GM06990 (cell line): Measurements from ENCODE around the gene SORD.
"Not testable (repeated sequence)": the region's sequence is repeated elsewhere in the genome, so short reads cannot be mapped to it uniquely, and the experiment has no call there.

Experiments
- DNase-seq: peaks from one replicate; pipeline ENCODE4 v3.0.0-alpha.2; 2011; ENCODE audit not compliant: insufficient read length; ENCODE audit errors: extremely low read depth
- H3K27me3 ChIP-seq: replicated peaks from 2 replicates; pipeline ENCODE4 v1.6.0; 2011; ENCODE audit warnings: low read length; ENCODE audit not compliant: control insufficient read depth, insufficient read depth
- H3K36me3 ChIP-seq: 2 replicates; pipeline ENCODE4 v1.5.1; 2011; ENCODE audit warnings: low read length; ENCODE audit not compliant: control insufficient read depth, insufficient read depth
- H3K4me3 ChIP-seq: replicated peaks from 2 replicates; pipeline ENCODE4 v1.5.1; 2011; ENCODE audit warnings: low read depth, mild to moderate bottlenecking, control low read depth, low read length
- TF ChIP-seq, protein P1 (sequence below): IDR thresholded peaks from 2 replicates; pipeline ENCODE4 v1.5.1; 2011; ENCODE audit warnings: low read length, control low read depth, mild to moderate bottlenecking, inconsistent platforms; ENCODE audit not compliant: insufficient read depth, poor library complexity, severe bottlenecking

The SORD gene

DNA sequence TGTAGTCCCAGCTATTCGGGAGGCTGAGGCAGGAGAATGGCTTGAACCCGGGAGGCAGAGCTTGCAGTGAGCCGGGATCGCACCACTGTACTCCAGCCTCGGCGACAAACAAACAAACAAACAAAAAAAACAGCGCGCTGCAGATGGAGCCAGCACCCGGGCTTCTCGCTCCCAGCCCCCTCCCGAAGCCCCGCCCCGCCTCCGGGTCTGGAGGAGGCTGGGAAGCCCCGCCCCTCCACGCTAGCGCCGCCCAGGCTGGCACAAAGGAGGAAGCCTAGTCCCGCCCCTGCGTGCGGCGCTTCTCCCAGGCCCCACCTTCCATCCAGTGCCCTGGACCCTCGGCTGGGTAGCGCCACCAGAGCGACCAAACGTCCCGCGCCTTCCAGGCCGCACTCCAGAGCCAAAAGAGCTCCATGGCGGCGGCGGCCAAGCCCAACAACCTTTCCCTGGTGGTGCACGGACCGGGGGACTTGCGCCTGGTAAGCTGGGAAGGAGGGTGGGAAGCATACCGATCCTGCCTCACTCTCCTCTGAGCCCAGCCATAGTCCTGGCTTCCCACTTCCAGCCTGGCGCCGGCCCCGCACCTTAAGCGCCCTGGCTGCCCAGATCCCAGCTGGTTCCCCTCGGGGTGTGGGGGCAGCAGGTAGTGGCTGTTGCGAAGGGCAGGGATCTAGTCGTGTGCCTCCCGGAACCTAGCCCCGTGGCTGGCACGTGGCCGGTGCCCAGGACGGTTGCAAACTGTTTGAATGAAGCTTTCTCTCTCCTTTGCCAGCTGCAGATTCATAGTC lies at the start of gene SORD:
TSS of gene SORD (plus strand) at position 325 of the 788 bp plus-strand sequence. CDS start at position 414, 89 bp downstream.
- TF ChIP-seq, protein P1, sequence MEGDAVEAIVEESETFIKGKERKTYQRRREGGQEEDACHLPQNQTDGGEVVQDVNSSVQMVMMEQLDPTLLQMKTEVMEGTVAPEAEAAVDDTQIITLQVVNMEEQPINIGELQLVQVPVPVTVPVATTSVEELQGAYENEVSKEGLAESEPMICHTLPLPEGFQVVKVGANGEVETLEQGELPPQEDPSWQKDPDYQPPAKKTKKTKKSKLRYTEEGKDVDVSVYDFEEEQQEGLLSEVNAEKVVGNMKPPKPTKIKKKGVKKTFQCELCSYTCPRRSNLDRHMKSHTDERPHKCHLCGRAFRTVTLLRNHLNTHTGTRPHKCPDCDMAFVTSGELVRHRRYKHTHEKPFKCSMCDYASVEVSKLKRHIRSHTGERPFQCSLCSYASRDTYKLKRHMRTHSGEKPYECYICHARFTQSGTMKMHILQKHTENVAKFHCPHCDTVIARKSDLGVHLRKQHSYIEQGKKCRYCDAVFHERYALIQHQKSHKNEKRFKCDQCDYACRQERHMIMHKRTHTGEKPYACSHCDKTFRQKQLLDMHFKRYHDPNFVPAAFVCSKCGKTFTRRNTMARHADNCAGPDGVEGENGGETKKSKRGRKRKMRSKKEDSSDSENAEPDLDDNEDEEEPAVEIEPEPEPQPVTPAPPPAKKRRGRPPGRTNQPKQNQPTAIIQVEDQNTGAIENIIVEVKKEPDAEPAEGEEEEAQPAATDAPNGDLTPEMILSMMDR = no peak
- H3K36me3 ChIP-seq = no peaks in the 10 kb centered on the region; the same call in 1 of the 2 replicates
- peak; percentile 86 for DNase-seq
- H3K4me3 ChIP-seq = peak within 1 kb of the TSS; percentile 83
- no peaks in the 10 kb centered on the region for H3K27me3 ChIP-seq

DNA sequence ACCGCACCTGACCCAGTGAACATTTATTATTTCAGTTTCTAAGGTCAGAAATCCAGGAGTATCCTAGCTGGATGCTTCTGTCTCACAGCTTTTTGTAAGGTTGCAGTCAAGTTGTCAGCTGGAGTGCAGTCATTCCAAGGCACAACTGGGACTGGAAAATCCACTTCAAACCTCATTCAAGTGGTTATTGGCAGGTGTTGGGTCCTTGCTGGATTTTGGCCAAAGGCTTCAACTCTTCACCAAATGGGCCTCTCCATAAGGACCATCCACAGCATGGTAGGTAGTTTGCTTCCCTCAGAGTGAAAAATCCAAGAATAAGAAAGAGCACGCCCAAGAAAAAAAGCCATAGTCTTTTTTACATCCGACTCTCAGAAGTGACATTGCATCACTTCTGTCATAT lies 46.8 kb upstream of the SORD start:
- H3K36me3 ChIP-seq, H3K4me3 ChIP-seq, H3K27me3 ChIP-seq, DNase-seq: not testable (repeated sequence)

DNA sequence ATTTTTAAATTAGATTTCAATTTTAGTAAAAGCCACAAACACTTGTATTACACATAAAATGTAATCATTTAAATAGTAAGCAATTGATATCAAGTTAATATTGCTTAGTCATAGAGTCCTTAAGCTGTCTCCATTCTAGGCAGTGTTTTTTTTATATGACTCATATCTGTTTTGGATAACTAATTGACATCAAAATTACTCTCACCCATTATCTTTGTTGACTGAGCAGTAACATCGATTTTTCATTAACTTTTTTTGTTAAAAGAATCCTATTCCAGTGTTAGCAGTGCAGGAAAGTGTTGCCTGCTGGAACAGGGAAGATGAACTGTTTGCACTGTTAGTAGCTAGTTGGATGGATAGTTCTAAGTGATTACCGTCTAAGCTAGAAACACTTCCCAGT lies 45.2 kb upstream of the SORD start:
- not testable (repeated sequence) for H3K4me3 ChIP-seq, DNase-seq, H3K36me3 ChIP-seq, H3K27me3 ChIP-seq

DNA sequence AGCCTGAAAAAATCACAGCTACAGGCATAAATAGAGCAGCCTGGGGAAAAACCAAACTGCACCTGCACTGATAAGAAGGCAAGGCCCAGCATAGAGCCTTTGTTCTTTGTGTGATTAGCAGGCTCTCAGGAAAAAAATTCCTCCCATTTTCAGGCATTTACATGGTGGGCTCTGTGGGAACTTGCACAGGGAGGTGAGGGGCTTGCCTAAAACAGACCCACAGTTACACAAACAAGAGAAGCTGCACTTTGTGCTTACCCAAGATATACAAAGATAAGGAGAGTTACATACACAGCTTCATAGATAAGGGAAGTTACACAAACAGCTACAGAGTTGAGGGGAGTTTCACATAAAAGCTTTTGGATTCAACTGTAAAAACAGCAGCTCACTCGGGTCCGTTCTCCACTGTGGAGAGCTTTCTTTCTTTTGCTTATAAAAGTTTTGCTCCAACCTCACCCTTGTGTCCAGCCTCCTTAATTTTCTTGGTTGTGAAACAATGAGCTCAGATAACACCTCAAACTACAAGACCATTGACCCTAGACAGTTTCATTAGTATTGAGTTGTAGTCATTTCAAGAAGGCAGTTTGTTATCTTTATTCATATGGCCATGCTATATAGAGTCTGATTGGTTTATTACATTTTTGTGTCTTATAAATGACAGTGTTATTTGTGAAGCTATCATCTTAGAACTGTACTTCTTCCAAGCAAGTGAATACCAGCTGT lies 43.2 kb upstream of the SORD start:
- H3K4me3 ChIP-seq, H3K27me3 ChIP-seq, DNase-seq, H3K36me3 ChIP-seq: not testable (repeated sequence)

DNA sequence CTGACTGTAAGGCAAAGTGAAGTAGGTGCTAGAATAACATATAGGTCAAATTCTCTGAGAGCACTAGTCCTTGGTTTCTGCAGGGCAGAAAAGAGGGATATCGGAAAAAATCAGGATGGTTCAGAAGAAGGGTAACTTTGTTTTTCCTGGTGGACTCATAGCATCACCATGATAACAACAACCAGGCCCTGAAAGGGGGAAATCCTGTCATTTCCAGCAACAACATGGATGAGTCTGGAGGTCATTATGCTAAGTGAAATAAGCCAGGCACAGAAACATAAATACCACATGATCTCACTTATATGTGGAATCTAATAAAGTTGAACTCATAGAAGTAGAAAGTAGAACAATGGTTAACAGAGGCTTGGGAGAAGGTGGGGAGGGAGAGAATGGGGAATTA lies 38.9 kb upstream of the SORD start:
- H3K36me3 ChIP-seq, DNase-seq, H3K27me3 ChIP-seq, H3K4me3 ChIP-seq: not testable (repeated sequence)

DNA sequence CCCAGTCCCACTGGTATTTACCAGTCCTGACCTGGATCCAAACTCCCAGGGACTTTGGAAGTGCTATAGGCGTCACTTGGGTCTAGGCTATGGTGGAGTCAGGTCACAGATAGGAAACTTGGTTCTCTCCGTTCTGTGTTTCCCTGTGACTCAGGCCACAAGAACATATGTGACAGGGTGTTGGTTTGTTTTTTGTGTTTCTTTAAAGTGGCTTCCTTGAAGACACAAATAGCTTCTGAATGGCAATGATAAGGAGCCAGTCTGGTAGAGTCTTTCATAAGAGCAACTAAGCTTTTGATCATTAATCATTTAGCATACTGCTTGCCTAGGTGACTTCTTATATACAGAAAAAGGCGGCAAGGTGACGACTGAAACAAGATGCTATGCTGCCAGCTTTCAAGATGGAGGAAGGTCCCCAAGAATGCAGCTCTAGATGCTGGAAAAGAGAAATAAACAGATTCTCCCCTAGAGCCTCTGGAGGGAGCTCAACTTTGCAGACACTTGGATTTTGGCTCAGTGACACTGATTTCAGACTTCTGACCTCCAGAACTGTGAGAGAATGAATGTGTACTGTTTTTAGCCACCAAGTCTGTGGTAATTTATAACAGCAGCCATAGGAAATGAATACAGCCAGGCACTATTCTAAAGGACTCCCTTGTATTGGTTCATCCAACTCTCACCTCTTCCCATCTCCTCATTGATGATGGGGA lies 36.5 kb upstream of the SORD start:
- H3K4me3 ChIP-seq, H3K36me3 ChIP-seq, H3K27me3 ChIP-seq, DNase-seq: not testable (repeated sequence)

DNA sequence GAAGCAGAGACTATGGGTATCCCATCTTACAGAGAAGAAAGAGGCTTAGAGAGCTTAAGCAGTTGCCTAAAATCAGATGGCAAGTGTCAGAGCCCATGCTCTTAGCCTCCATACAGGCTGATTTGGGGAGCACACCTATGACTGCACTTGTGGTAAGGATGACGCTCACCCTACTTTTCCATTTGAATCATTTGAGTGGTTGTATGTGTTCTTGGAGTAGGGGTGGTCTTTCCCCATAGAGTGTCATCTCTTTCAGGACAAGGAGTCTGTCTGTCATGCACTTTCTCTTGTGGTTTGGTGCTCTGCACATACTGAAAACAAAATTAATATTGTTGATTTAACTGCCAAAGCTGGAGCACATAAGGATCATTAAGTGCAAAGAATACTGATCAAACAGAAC lies 35.3 kb upstream of the SORD start:
- not testable (repeated sequence) for H3K36me3 ChIP-seq, H3K27me3 ChIP-seq, DNase-seq, H3K4me3 ChIP-seq

DNA sequence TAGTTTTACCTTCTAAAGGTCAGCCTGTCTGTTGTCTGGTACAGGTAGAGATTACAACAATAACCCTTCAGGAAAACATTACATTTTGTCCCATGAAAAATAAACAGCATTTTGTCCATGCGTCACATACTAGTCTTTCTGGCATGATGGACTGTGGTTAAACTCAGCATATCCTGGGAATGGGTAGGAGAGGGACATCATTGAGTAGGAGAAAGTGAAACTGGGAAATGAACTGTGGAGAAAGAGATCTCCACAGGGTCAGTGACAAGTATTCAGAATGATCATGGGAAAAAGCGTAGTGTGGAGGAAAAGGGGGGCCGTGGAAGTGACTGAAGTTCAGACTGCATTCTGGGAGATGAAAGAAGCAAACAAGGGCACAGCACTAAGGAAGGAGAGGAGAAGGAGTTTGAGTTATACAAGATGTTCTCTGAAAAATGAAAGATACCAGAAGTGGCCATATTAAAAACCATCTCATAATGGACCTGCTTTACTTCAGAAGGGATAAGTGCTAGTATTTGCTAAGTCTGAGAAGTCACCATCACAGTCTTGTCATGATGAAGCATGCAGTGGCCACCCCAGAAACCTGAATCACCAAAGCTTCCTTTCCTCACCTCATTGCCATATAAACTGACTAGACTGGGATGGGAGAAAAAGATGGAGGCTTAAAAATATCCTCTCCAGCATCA lies 34.7 kb upstream of the SORD start:
- not testable (repeated sequence) for H3K27me3 ChIP-seq, DNase-seq, H3K4me3 ChIP-seq, H3K36me3 ChIP-seq

DNA sequence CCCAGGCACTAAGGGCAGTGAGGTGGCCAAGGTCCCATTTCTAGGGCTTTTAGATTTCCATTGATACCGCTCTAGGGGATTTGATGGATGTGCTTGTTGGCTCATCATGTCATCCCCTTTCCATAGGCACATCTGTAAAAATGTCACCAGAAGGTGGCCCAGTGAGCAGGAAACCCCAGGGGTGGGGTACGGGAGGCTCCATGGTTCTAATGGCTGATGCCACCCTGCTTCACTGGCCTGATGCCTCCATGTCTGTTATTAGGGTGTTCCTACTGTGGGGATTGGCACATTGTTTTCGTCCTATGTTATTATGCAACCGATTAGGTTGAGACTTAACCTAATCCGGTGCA lies 34.1 kb upstream of the SORD start:
- H3K4me3 ChIP-seq, DNase-seq, H3K27me3 ChIP-seq, H3K36me3 ChIP-seq: not testable (repeated sequence)

DNA sequence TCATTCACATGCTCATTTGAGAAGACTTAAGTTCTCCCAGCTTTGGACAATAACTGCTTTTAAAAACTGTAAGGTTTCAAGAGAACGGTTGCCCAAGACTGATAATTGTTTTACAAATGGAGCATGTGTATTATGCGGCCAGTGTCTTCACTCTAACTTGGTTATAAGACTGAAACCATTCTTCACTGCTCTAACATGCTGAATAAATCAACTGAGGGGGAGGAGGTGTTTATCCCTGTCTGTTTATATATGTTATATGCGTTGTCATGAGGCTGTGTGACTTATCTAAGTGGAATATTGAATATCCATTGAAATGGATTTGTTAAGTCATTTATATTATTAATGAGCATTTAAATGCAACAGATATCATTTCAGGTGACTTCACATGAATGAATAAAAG lies 25.4 kb upstream of the SORD start:
- not testable (repeated sequence) for H3K36me3 ChIP-seq, H3K4me3 ChIP-seq, H3K27me3 ChIP-seq, DNase-seq
